AG09319 (cell line): ENCODE results near the gene SLC6A2.

Source experiments
- DNase-seq: peaks from one replicate; pipeline ENCODE4 v3.0.0-alpha.2; 2010; ENCODE audit warnings: low read depth; ENCODE audit errors: extremely low read depth
- TF ChIP-seq, protein P1 (sequence below): IDR thresholded peaks from 2 replicates; pipeline ENCODE4 v1.5.1; 2011; ENCODE audit warnings: low read depth, mild to moderate bottlenecking, inconsistent platforms, low read length, moderate library complexity

SLC6A2 gene

DNA sequence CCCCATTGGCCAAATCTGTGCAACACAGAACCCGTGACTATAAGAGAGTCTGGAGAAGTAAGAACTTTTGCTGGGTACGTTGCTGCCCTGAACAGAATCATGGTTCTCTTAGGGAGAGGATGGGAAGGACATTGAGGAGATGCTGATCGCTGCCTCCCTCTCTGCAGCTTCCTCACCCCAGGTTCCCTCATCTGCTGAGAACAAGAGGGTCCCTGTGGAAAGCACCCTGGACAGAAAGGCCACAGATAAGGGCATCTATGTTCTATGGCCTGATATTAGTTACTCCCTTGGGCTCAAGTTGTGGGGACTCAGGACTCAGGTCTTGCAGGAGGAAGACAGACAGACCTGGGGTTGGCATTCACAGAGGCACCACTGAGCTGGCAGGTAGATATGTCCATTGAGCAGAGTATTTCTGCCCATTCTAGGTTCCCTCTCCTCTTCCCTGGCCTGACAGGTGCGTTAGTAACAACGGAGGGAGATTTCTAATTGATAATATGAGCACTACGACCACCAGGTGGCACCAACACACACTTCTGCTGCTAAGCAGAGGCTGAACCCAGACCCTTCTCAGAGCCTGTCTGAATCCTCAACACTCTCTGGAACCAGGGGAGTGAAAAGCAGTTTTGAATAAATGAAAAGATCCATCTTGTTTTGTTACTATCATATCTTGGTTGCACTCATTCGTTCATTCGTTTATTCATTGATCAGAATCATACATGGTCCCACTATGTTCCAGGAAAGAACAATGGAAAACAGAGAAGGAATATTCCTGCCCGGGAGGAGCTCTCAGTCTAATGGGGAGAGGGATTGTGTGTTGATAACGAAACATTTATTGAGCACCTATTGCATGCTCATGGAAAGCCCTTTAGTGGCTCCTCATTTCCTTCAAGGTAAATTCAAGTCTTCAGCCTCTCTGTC lies 56.4 kb downstream of the SLC6A2 start:
- TF ChIP-seq, protein P1, sequence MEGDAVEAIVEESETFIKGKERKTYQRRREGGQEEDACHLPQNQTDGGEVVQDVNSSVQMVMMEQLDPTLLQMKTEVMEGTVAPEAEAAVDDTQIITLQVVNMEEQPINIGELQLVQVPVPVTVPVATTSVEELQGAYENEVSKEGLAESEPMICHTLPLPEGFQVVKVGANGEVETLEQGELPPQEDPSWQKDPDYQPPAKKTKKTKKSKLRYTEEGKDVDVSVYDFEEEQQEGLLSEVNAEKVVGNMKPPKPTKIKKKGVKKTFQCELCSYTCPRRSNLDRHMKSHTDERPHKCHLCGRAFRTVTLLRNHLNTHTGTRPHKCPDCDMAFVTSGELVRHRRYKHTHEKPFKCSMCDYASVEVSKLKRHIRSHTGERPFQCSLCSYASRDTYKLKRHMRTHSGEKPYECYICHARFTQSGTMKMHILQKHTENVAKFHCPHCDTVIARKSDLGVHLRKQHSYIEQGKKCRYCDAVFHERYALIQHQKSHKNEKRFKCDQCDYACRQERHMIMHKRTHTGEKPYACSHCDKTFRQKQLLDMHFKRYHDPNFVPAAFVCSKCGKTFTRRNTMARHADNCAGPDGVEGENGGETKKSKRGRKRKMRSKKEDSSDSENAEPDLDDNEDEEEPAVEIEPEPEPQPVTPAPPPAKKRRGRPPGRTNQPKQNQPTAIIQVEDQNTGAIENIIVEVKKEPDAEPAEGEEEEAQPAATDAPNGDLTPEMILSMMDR, result peak; percentile 66
- peak; percentile 8 for DNase-seq

DNA sequence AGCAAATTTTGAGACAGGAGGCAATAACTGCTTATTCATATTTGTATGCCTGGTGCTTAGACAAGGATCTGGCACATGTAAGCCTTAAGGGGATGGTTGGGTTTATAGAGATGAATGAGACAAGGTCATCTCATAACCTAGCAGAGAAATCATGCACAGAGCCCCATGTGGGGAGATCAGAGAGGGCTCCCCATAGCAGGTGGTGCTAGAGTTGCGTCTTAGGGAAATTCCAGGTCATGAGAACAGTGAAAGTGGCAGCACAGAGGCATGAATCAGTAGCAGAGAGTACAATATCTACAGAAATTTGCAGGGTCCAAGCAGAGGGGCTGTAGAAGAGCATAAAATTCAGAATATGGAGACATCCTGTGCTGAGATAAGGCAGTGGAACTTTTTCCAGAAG lies 57.3 kb downstream of the SLC6A2 start:
- TF ChIP-seq, protein P1, result no peak
- no peak for DNase-seq

DNA sequence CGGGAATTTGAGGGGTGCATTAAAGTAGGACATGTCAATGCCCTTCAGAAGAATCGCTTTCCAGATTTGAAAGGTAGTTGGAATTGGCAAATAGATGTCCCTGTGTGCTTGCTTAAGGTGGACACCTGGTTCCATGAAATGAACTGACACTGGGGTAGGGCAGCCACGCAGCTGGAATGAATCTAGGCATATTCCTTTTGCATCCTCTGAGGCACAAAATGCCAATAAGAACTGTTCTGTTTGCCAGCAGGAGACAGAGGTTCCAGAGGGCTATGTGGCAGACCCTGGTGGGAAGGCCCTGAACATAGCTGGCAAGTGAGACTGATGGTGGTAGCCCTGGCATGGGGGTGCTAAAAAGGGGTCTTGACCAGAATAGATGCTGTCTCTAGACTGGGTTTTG lies 61.5 kb downstream of the SLC6A2 start:
- TF ChIP-seq, protein P1, result no peak

DNA sequence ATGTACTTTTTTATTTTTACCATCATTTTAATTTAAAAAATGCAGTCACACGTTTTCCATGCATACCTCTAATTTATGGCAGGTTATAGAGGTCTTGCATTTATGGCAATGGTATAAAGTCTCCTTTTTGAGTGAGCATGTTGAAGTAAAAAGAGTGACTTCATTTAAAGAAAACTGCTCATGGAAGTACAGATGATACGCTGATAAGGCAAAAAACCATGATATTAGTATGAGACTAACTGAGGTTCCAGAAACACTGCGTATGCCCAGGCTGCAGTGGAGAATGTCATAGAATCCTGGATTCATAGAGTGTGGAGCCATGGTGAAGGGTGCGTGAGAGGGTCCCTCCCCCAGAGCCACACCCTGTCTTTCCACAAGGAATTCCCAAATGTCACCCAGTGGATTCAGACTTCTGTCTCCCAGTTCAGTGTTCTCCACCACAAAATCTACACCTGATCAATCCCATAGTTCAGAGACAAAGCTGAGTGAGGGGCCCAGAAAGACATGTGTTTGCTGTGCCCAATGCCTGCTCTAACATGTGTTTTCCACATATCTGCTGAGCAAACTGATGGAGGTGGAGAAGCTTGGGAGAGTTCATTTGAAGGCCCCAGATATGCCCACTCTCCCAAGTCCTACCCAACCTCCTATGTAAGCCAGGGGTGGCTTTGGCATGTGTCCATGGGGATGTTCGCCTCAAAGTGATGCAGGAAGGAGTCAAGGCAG lies 69.4 kb downstream of the SLC6A2 start:
- TF ChIP-seq, protein P1, result no peak
- DNase-seq, result no peak

More for the DNA sequence above, 61.5 kb downstream of the SLC6A2 start:
- no peak for DNase-seq

DNA sequence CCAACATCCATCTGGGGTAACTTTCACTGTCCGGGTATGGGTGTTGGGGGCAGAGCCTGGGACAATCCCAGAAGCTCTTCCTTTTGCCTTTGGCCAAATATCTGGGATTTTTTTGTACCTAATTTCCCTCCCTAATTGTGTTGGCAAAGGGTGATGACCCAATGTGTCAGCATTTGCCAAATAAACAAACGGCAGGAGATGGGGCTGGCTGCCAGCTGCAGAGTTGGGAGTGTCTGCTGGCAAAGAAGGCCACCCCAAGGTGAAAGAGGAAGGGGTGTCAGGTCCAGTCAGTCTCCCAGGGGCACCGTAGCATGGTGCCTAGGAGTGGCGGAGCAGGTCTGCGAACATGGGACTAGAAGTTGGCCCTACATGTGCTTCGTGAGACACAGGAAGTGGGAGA lies 73.0 kb downstream of the SLC6A2 start:
- DNase-seq, result no peak
- TF ChIP-seq, protein P1, result no peak

DNA sequence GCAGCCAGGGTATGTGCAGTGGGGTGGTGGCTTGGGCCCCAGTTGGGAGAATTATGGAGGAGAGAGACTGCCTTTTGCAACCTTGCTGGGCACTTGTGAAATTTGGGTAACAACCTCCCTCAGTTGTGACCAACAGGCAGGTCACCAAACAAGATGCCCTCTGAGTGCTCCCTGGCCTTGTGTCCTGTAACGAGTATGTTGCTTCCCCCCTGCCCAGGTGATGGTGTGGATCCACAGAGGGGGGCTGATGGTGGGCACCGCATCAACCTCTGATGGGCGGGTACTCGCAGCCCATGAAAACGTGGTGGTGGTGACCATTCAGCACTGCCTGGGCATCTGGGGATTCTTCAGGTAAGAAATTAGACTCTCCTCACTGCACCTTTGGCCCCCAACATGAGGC lies 74.3 kb downstream of the SLC6A2 start:
- DNase-seq, result no peak
- TF ChIP-seq, protein P1, result no peak

DNA sequence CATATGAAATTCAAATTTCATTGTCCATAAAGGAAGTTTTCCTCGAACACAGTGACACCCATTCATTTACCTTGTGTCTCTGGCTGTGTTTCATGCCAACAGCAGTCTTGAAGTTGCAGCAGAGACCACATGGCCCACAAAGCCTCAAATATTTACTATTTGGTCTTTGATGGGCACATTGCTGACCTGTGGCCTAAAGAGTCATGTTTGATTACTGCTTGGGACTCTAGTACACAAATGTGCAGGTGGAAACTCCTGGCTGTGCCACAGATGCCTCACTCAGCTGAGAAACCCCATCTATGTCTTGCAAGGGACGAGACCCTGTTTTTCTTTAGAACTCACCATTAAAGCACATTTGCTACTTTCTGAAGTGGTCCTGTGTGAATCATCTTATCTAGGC lies 76.7 kb downstream of the SLC6A2 start:
- TF ChIP-seq, protein P1, result no peak
- no peak for DNase-seq
